ENCODE measurements around the gene SLC10A1. TPM values are rescaled to one million over a fixed set of nuclear protein-coding genes. Genes with fewer than 3 reads are reported as not detected.

The SLC10A1 gene
- total RNA-seq, 1 experiment from 2014 or later: not detected

DNA sequence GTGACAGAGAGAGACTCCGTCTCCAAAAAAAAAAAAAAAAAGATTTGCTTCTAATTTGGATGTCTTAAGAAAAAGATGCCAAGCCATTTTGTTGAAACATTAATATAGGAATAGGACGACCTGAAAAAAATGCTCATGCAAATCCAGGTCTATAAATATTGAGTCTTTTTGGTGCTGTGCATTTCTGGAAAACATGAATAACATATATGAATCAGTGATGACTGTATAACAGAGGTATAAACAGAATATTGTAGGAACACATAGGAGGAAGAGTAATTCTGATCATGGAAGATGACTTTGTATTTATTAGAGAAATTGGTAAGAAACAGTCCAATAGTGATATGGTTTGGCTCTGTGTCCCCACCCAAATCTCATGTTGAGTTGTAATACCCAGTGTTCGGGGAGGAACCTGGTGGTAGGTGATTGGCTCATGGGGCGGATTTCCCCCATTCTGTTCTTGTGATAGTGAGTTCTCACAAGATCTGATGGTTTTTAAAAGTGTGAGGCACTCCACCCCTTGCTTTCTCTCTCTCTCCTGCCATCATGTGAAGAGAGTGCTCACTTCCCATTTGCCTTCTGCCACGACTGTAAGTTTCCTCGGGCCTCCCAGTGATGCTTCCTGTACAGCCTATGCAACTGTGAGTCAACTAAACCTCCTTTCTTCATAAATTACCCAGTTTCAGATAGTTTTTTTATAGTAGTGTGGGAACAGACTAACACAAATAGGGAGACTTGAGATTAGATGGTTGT lies 33.1 kb downstream of the SLC10A1 start:
- Histone ChIP-seq H2BK12ac (ENCODE audit: insufficient read length, low read depth, low read length) (no peak overlapping the region), H3K23ac (ENCODE audit: insufficient read length, low read depth, low read length) (no peak overlapping the region), H3K9ac (ENCODE audit: extremely low read depth, insufficient read length, low read length) (no peak overlapping the region), H2BK120ac (ENCODE audit: low read depth, low read length, poor library complexity, severe bottlenecking) (no peak overlapping the region), H3K79me2 (ENCODE audit: insufficient read depth, low read length) (peaks cover 3% of the 10 kb centered on the region; the same call in 1 of the 2 replicates), H4K91ac (ENCODE audit: insufficient read length, low read depth, low read length) (no peak overlapping the region), H3K4me1 (ENCODE audit: insufficient read depth, low read length) (no peaks in the 10 kb centered on the region), H3K18ac (ENCODE audit: insufficient read length, low read depth, low read length) (no peak overlapping the region), H3K4me2 (ENCODE audit: insufficient read depth, insufficient read length, low read length) (no peak overlapping the region), H3K14ac (ENCODE audit: insufficient read depth, low read length) (no peak overlapping the region), H3K4ac (ENCODE audit: low read depth, low read length) (no peak overlapping the region), H4K8ac (replicated peaks; ENCODE audit: insufficient read length, low read depth, low read length) (no peak overlapping the region), H3K79me1 (ENCODE audit: insufficient read depth, low read depth, low read length, poor library complexity, severe bottlenecking) (peaks cover 3% of the 10 kb centered on the region), H4K5ac (ENCODE audit: insufficient read length, low read depth, low read length) (no peak overlapping the region), H3K27me3 (ENCODE audit: insufficient read depth, low read length) (no peaks in the 10 kb centered on the region; the same call in 1 of the 2 replicates), H3K9me3 (ENCODE audit: control insufficient read depth, low read depth, low read length) (no peaks in the 10 kb centered on the region), H4K20me1 (ENCODE audit: control insufficient read depth, insufficient read depth, insufficient read length) (no peaks in the 10 kb centered on the region), H3K56ac (ENCODE audit: insufficient read length, low read depth, low read length) (no peak overlapping the region), H2BK5ac (ENCODE audit: insufficient read length, low read length) (no peak overlapping the region), H3T11ph (ENCODE audit: low read length) (no peak overlapping the region), H2BK20ac (ENCODE audit: low read depth, low read length, poor library complexity, severe bottlenecking) (no peak overlapping the region), H3K23me2 (ENCODE audit: insufficient read length, low read depth, low read length, poor library complexity, severe bottlenecking) (peaks cover 6% of the 10 kb centered on the region), H2AK5ac (ENCODE audit: insufficient read length, low read length) (no peak overlapping the region), H3K27ac (ENCODE audit: insufficient read length, low read depth, low read length) (no peak overlapping the region), H2AFZ (ENCODE audit: low read length) (no peak overlapping the region), H2BK15ac (ENCODE audit: low read depth, low read length) (no peak overlapping the region)
- WGBS (ENCODE audit: extremely low coverage, insufficient read length, low lambda C conversion rate): no CpG with 5 or more reads among the region's 6 CpGs
- H3K36me3 Mint-ChIP-seq (ENCODE audit: insufficient read depth in 1 of 3, low read depth in 3 of 3): peaks cover 14 to 18% (median 16%) of the 10 kb centered on the region in 3 experiments
- H3K27me3 Mint-ChIP-seq (ENCODE audit: low read depth): peaks cover 8% of the 10 kb centered on the region
- peaks cover 15 to 20% of the 10 kb centered on the region in 2 experiments for H3K4me1 Mint-ChIP-seq
- TF ChIP-seq, protein P1, sequence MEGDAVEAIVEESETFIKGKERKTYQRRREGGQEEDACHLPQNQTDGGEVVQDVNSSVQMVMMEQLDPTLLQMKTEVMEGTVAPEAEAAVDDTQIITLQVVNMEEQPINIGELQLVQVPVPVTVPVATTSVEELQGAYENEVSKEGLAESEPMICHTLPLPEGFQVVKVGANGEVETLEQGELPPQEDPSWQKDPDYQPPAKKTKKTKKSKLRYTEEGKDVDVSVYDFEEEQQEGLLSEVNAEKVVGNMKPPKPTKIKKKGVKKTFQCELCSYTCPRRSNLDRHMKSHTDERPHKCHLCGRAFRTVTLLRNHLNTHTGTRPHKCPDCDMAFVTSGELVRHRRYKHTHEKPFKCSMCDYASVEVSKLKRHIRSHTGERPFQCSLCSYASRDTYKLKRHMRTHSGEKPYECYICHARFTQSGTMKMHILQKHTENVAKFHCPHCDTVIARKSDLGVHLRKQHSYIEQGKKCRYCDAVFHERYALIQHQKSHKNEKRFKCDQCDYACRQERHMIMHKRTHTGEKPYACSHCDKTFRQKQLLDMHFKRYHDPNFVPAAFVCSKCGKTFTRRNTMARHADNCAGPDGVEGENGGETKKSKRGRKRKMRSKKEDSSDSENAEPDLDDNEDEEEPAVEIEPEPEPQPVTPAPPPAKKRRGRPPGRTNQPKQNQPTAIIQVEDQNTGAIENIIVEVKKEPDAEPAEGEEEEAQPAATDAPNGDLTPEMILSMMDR (conservative IDR thresholded peaks at IDR 0.05): no peak
- no peak overlapping the region for H3K4me3 Mint-ChIP-seq
- no peaks in the 10 kb centered on the region for H3K9me3 Mint-ChIP-seq
- no peak for DNase-seq
- no peak overlapping the region for H3K27ac Mint-ChIP-seq

Measured in H9 (cell line).